Erythroblast (primary cell): ENCODE results near the gene SELENON.

Experiments
- GATA1 ChIP-seq: IDR thresholded peaks from 2 replicates; pipeline ENCODE4 v1.6.1; 2011; ENCODE audit warnings: low read depth, mild to moderate bottlenecking, control low read depth, low read length, moderate library complexity
- POLR2A ChIP-seq: IDR thresholded peaks from 2 replicates; pipeline ENCODE4 v1.6.1; 2011; ENCODE audit warnings: mild to moderate bottlenecking, low read length

GRCh38 chr1:25816112-25816718 lies 16.2 kb downstream of the SELENON start:
- TF ChIP-seq POLR2A (no peak), GATA1 (no peak)
